Sigmoid colon (tissue), 4 donors: ENCODE results near the gene ARHGAP18.

Source experiments
- CTCF ChIP-seq, 4 experiments: fragments of 450-650 bp in 3 of 4; fragments of 200-600 bp in 1 of 4; IDR thresholded peaks; one replicate each; pipeline ENCODE4 v1.5.1; 2016 to 2019; ENCODE audit warnings: antibody characterized with exemption in 4 of 4, mild to moderate bottlenecking in 3 of 4, moderate library complexity in 2 of 4
- POLR2A ChIP-seq, 2 donors: fragments of 450-650 bp; IDR thresholded peaks; one replicate each; pipeline ENCODE4 v1.6.1; 2016; ENCODE audit warnings: antibody characterized with exemption in 2 of 2, mild to moderate bottlenecking in 2 of 2, moderate library complexity in 2 of 2
- POLR2AphosphoS5 ChIP-seq, 4 donors: sonication (generic); formaldehyde crosslinking; IDR thresholded peaks; one replicate each; pipeline ENCODE4 v1.6.1; 2017; ENCODE audit warnings: antibody characterized with exemption in 4 of 4

DNA sequence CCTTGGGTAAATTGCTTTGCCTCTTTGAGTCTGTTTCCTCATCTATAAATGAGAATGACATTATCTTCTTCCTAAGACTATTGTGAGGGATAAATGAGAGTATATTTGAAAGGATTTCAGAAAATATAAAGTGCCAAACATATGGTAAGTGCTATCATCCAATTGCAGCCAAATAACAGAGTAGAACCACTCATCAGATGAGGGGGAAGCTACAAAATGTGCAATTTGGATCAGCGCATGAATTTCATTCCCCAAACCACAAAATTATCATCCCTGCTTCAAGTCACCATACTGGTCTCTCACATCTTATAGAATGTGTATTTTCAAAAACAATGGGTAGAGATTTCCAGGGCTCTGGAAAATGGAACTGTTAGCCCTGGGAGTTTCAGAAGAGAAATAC, 158.5 kb downstream of the ARHGAP18 start:
- TF ChIP-seq POLR2A (IDR thresholded peaks at IDR 0.05) (no peak), CTCF (IDR thresholded peaks at IDR 0.05) (no peak), POLR2AphosphoS5 (IDR thresholded peaks at IDR 0.05) (no peak)
